DND-41 (cell line): ENCODE data around the gene URM1.

Experiments
- EZH2 ChIP-seq: IDR thresholded peaks from 3 replicates; pipeline ENCODE4 v1.6.1; 2012; ENCODE audit warnings: borderline replicate concordance, low read depth, mild to moderate bottlenecking, moderate library complexity, low read length, inconsistent platforms; ENCODE audit not compliant: severe bottlenecking
- TF ChIP-seq, protein P1 (sequence below): IDR thresholded peaks from 2 replicates; pipeline ENCODE4 v1.5.1; 2012; ENCODE audit warnings: borderline replicate concordance, low read length, moderate library complexity, mild to moderate bottlenecking; ENCODE audit not compliant: poor library complexity, severe bottlenecking; ENCODE audit errors: extremely low read depth

DNA sequence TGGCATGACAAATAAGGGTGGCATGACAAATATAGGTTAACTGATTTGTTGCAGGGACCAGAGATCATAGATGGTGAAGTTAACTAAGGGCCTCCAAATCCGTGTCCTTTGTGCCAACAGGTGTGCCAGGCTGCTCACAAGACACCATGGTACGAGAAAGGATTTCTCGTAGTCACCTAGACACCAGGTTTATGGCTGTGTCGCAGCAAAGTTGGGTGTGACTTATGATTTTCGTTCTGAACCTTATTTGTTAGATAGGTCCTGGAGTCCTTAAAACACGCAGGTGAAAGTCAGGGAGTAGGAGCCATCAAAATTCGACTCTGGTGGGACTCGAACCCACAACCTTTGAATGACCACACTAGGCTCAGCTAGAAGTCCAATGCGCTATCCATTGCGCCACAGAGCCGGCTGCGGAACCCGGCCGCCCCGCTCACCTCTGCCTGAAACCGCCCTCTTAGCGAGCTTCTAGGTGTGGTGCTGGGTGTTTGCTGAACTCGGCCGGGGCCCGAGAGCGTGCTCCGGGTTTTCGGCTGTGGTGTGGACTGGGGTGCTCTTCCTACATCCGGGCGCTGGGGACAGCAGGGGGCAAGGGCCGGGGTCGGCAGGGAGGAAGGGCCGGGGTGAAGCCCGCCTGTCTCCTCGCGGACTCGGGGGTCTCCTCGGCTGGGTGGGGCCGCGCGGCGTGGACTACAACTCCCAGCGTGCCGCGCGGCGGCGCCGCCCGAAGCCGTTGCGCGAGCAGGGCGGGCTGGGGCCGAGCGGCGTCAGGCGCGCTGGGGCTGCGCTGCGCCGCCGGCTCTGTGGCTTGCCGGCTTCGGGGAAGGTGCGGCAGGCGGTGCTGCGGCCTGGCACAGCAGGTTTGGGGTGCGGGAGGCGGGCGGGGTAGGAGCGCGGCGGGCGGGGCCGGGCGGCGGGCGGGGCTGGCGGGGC lies 31.1 kb upstream of the URM1 start, which contains the start of gene SLC27A4:
- TF ChIP-seq, protein P1, sequence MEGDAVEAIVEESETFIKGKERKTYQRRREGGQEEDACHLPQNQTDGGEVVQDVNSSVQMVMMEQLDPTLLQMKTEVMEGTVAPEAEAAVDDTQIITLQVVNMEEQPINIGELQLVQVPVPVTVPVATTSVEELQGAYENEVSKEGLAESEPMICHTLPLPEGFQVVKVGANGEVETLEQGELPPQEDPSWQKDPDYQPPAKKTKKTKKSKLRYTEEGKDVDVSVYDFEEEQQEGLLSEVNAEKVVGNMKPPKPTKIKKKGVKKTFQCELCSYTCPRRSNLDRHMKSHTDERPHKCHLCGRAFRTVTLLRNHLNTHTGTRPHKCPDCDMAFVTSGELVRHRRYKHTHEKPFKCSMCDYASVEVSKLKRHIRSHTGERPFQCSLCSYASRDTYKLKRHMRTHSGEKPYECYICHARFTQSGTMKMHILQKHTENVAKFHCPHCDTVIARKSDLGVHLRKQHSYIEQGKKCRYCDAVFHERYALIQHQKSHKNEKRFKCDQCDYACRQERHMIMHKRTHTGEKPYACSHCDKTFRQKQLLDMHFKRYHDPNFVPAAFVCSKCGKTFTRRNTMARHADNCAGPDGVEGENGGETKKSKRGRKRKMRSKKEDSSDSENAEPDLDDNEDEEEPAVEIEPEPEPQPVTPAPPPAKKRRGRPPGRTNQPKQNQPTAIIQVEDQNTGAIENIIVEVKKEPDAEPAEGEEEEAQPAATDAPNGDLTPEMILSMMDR, result no peak
- no peak for TF ChIP-seq EZH2
